Measurements from ENCODE around the gene C11orf97.
"Not testable (repeated sequence)": the region's sequence is repeated elsewhere in the genome, so short reads cannot be mapped to it uniquely, and the experiment has no call there.

The C11orf97 gene

DNA sequence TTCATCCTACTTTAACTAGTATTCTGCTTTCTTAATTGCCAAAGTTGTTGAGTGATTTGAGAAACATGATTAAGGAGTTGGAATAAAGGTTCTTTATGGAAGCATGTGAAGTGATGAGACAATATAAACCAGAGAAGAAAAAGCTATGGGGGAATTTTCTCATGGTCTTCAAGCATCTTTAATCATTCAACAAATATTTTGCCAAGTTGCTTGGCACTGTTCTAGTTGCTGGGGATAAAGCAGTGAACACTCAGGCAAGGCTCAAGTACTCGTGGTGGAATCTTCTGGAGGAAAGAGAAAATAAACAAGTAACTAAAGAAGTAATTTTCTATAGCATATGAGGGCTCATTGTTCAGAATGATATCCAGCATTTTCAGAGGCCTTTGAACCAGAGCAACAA, 45.7 kb downstream of the C11orf97 start:
- DNase-seq, result no peak

- DNase-seq, result peak; percentile 72 to 89 (median 83)
Measured at GRCh38 chr11:94558468-94558867, 46.2 kb downstream of the C11orf97 start.

DNA sequence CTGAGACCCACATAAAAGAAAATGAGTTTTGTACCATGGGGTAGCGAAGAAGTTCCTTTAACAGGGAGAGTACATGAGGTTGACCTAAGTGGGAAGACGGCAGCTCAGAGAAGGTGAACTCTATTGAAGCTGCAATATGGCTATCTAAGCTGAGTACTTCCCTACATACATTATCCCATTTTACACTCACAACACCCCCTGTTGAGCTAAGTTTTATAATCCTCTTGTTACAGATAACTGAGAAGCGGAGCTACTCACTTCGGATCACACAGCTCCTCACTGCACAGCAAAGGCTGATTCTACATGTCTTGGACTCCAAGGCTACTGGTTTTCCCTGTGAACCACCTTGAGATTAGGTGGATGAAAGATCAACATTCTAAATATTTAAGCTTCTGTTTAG, 46.7 kb downstream of the C11orf97 start:
- no peak for DNase-seq

DNA sequence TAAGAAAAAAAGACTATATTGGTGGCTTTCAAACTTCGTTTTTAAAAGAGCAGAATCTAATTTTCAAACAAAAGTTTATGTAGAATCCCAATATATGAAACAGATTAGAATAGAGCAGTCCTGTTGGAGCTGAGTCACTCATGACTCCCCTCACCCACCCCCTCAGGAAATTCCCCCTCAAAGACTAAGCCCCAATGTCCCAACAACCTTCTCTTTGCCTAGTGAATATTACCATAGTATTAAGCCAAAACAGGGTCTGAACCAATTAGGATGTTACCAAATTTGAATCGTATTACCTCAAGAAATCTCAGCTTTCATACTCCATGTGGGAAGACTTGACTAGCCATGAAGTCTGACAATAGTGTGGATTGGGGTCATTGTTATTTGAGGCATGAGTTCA, 47.1 kb downstream of the C11orf97 start:
- peak; percentile 76 to 84 (median 79) for DNase-seq

GRCh38 chr11:94560834-94561233, 48.6 kb downstream of the C11orf97 start:
- peak; percentile 40 to 55 (median 46) for DNase-seq

DNA sequence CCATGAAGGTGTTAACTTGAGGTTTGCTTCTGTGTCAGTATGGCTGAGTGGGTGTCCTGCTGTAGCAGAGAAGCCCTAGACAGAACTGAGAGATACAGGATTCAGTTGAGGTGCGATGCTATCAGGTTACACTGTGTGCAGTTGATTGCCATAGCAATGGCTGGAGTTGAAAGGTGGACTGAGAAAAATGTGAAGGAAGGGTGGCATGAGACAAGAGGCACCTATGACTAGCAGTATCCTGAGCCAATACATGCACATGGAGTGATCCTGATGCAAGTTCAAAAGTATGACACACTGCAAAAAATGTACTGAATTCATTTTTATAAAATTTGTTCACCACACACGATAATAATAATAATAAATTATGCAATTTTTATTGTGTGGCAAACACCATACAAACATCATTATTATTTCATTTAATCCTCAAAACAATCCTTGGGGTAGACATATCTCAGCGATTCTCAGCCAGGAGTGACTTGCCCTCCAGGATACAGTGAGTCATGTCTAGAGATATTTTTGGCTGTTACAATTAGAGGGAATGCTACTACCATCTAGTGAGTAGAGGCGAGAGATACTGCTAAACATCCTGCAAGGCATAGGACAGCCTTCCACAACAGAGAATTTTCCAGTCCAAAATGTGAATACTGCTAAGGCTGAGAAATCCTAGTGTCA, 51.1 kb downstream of the C11orf97 start:
- DNase-seq, result peak in 2 of 3 donors; percentile 49 to 67

DNA sequence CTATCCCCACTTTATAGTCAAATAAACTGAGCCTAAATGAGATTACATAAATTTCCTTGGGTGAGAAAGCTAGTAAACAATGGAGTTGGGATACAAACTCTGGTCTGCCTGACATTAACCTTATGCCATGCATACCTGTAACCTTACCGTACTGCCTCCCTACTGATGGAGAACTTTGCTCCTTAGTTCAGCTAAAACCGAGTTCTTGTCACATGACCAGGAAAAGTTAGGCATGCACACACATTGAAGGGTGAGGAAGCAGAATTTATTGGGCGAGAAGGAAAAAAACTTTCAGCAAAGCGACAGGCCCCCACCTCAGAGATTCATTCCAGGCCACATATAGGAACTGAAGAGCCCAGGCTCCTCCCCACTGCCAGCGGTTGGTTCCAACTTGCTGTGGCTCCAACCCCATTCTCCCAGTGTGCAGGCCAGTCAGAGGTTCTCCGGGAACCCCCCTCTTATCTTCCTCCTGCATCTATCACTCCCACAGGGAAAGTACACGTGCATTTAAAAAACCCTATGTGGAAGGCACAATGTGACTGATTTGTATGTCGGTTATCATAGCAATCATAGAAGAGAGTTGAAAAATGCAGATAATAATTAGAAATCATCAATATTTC, 51.7 kb downstream of the C11orf97 start:
- DNase-seq, result peak; percentile 57 to 76 (median 71)

DNA sequence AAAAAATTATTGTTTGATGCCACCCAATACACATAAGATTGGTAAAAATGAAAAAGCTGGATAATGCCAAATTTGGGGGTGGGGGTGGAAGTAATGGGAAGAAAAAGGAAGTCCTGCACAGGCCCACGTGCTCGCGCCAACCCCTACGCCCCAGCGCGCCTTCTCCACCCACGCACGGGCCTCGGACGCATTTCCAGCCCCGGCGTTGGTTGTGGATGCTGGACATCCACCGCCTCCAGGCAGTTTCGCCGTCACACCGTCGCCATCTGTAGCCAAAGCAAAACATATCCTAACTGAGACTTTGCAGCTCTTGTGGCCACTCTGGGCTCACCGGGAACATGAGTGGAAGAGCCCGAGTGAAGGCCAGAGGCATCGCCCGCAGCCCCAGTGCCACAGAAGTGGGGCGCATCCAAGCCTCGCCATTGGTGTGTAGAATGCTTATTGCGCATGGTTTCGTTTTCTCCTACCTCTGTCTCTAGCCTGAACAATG, 55.0 kb downstream of the C11orf97 start, which contains the start of gene PIWIL4:
PIWIL4 (plus strand) TSS at position 188 of the 490 bp plus-strand sequence; CDS start at position 339, 151 bp downstream.
- no peak for DNase-seq

- DNase-seq, result no peak
Measured at GRCh38 chr11:94568200-94568599, 55.9 kb downstream of the C11orf97 start.

DNA sequence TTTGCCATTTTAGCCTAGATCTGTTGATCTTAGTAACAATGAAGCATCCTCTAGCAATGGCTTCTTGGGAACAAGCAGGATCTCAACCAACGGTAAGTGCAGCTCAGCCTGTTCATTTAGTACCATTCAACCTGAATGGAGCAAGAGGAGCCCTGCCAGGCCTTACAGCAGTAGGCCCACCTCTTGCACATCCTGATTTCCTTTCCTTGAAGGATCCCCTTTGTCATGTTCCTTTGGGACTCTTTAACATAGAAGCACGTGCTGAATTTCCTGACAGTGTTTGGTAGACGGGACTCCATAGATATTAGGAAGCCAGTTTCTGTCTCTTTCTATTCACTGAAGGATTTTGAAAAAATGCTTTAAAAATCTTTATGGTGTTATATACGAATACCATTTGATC, 56.5 kb downstream of the C11orf97 start:
- DNase-seq, result no peak

GRCh38 chr11:94572975-94573374, 60.7 kb downstream of the C11orf97 start:
- not testable (repeated sequence) for DNase-seq

- peak; percentile 69 to 71 (median 69) for DNase-seq
Measured at GRCh38 chr11:94574193-94574961, 62.1 kb downstream of the C11orf97 start.

DNA sequence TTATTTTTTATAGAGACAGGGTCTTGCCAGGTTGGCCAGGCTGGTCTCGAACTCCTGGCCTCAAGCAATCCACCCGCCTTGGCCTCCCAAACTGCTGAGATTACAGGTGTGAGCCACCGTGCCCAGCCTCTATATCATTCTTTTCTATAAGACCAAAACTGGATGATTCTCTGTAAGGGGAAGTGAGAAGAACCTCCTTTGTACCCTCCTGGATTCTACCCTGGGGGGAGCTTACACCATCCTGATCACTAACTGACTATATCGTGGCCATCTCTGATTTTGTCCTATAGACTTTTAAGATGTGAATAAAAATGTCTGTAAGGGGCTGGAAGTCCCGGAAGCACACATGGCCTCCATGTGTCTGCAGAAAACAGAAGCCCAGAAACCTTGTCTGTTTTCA, 64.0 kb downstream of the C11orf97 start:
- no peak for DNase-seq

DNA sequence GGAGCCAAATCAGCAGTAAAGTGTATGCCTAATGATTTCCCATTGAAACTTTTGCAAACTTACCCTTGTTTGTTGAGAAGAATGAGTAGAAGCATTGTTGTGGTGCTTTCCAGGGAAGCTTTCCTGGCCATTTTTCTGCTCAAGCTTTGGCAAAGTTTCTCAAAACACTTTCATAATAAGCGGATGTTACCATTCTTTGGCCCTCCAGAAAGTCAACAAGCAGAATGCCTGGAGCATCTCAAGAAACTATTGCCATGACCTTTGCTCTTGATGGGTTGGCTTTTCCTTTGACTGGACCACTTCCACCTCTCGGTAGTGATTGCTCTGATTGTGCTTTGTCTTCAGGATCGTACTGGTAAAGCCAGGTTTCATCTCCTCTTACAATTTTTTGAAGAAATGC, 65.6 kb downstream of the C11orf97 start:
- no peak for DNase-seq

Measured in suppressor macrophage treated with lipopolysaccharide for 1 hour (primary cell).